GM06990 (cell line): Measurements from ENCODE around the gene TRIM24.

ENCODE experiments used
- DNase-seq: peaks from one replicate; pipeline ENCODE4 v3.0.0-alpha.2; 2011; ENCODE audit not compliant: insufficient read length; ENCODE audit errors: extremely low read depth
- H3K27me3 ChIP-seq: replicated peaks from 2 replicates; pipeline ENCODE4 v1.6.0; 2011; ENCODE audit warnings: low read length; ENCODE audit not compliant: control insufficient read depth, insufficient read depth
- H3K36me3 ChIP-seq: 2 replicates; pipeline ENCODE4 v1.5.1; 2011; ENCODE audit warnings: low read length; ENCODE audit not compliant: control insufficient read depth, insufficient read depth
- H3K4me3 ChIP-seq: replicated peaks from 2 replicates; pipeline ENCODE4 v1.5.1; 2011; ENCODE audit warnings: low read depth, mild to moderate bottlenecking, control low read depth, low read length
- CTCF ChIP-seq: IDR thresholded peaks from 2 replicates; pipeline ENCODE4 v1.5.1; 2011; ENCODE audit warnings: low read length, control low read depth, mild to moderate bottlenecking, inconsistent platforms; ENCODE audit not compliant: insufficient read depth, poor library complexity, severe bottlenecking

TRIM24 gene

GRCh38 chr7:138553805-138554204 is 93.7 kb downstream of the TRIM24 start:
- H3K27me3 ChIP-seq: no peaks in the 10 kb centered on the region
- TF ChIP-seq CTCF: no peak
- no peak overlapping the region for H3K4me3 ChIP-seq
- peaks cover 11% of the 10 kb centered on the region for H3K36me3 ChIP-seq
- DNase-seq: no peak

GRCh38 chr7:138554674-138555073 is 94.6 kb downstream of the TRIM24 start:
- no peaks in the 10 kb centered on the region for H3K27me3 ChIP-seq
- TF ChIP-seq CTCF: no peak
- DNase-seq: no peak
- no peak overlapping the region for H3K4me3 ChIP-seq
- H3K36me3 ChIP-seq: peaks cover 11% of the 10 kb centered on the region

- TF ChIP-seq CTCF: no peak
- no peaks in the 10 kb centered on the region for H3K27me3 ChIP-seq
- H3K4me3 ChIP-seq: no peak overlapping the region
- peaks cover 11% of the 10 kb centered on the region for H3K36me3 ChIP-seq
- no peak for DNase-seq
Measured at GRCh38 chr7:138555684-138556083, 95.6 kb downstream of the TRIM24 start.

- TF ChIP-seq CTCF: no peak
- peaks cover 8% of the 10 kb centered on the region for H3K36me3 ChIP-seq
- H3K4me3 ChIP-seq: no peak overlapping the region
- no peak for DNase-seq
- no peaks in the 10 kb centered on the region for H3K27me3 ChIP-seq
Measured at GRCh38 chr7:138556771-138557484, 96.9 kb downstream of the TRIM24 start.

GRCh38 chr7:138559448-138559847 is 99.4 kb downstream of the TRIM24 start:
- H3K27me3 ChIP-seq: no peaks in the 10 kb centered on the region
- peaks cover 9% of the 10 kb centered on the region for H3K36me3 ChIP-seq
- DNase-seq: no peak
- no peak for TF ChIP-seq CTCF
- H3K4me3 ChIP-seq: no peak overlapping the region

- Histone ChIP-seq H3K27me3 (no peaks in the 10 kb centered on the region), H3K4me3 (no peak overlapping the region), H3K36me3 (peaks cover 5% of the 10 kb centered on the region)
- DNase-seq: no peak
- TF ChIP-seq CTCF: no peak
Measured at GRCh38 chr7:138563808-138564207, 103.7 kb downstream of the TRIM24 start.
